H1 (cell line): ENCODE data around the gene PNMA8C. TPM values are rescaled to one million over a fixed set of nuclear protein-coding genes. Genes with fewer than 3 reads are reported as not detected.

ENCODE experiments used
- CTCF ChIA-PET: fragments of 300-600 bp; sonication (Branson Sonifier 250); formaldehyde crosslinking; loops from one replicate; lab custom pipeline; 2021; ENCODE audit not compliant: partially characterized antibody; lab: Charles Lee
- POLR2A ChIA-PET: fragments of 300-600 bp; sonication (Branson Sonifier 250); formaldehyde crosslinking; loops from one replicate; lab custom pipeline; 2021; ENCODE audit warnings: inconsistent platforms; ENCODE audit not compliant: partially characterized antibody; lab: Charles Lee
- DNase-seq, 2 experiments: peaks; one replicate each; pipeline versions ENCODE4 v3.0.0 to v3.0.0-alpha.2; 2010 to 2022; ENCODE audit warnings: low spot score in 2 of 2, low read depth in 1 of 2, mixed read lengths in 1 of 2
- FAIRE-seq: peaks from 2 replicates; lab custom pipeline; 2011; peaks lifted over from hg19 to GRCh38; lab: Jason Lieb, UNC
- H2AFZ ChIP-seq: 2 replicates; pipeline ENCODE4 v1.8.1; 2012; ENCODE audit warnings: low read length, inconsistent platforms
- H2AK5ac ChIP-seq: 2 replicates; pipeline ENCODE4 v1.6.1; 2013; ENCODE audit warnings: low read depth, low read length
- H2BK120ac ChIP-seq: replicated peaks from 2 replicates; pipeline ENCODE3; 2013; ENCODE audit warnings: low read depth, low read length, inconsistent platforms
- H2BK12ac ChIP-seq: 2 replicates; pipeline ENCODE4 v1.6.1; 2013; ENCODE audit warnings: low read depth, low read length
- H2BK15ac ChIP-seq: 2 replicates; pipeline ENCODE4 v1.6.1; 2013; ENCODE audit warnings: low read length
- H2BK20ac ChIP-seq: 2 replicates; pipeline ENCODE4 v1.6.1; 2013; ENCODE audit warnings: low read length
- H2BK5ac ChIP-seq: 2 replicates; pipeline ENCODE4 v1.6.1; 2013; ENCODE audit warnings: low read depth, low read length
- H3K14ac ChIP-seq: 2 replicates; pipeline ENCODE4 v1.6.1; 2013; ENCODE audit warnings: inconsistent platforms; ENCODE audit not compliant: insufficient read length
- H3K18ac ChIP-seq: 2 replicates; pipeline ENCODE4 v1.6.1; 2013; ENCODE audit warnings: low read length; ENCODE audit errors: extremely low read depth
- H3K23ac ChIP-seq: 2 replicates; pipeline ENCODE4 v1.6.1; 2013; ENCODE audit warnings: inconsistent platforms; ENCODE audit not compliant: insufficient read length
- H3K23me2 ChIP-seq: 2 replicates; pipeline ENCODE4 v1.6.1; 2013; ENCODE audit warnings: low read depth, low read length
- H3K27ac ChIP-seq: 2 replicates; pipeline ENCODE4 v1.6.1; 2011; ENCODE audit warnings: low read depth, low read length, inconsistent platforms
- H3K27me3 ChIP-seq, 4 experiments: replicated peaks in 1 of 4; 1 replicate in 1 of 4; 2 replicates in 3 of 4; pipeline versions ENCODE4 v1.6.1 to v1.8.1; 2011 to 2013; ENCODE audit warnings: low read length in 3 of 4, mild to moderate bottlenecking in 3 of 4, inconsistent platforms in 2 of 4, mixed read lengths in 2 of 4, moderate library complexity in 1 of 4; ENCODE audit not compliant: control insufficient read depth in 3 of 4, insufficient read depth in 3 of 4; ENCODE audit errors: extremely low read depth in 1 of 4
- H3K36me3 ChIP-seq, 4 experiments: 2 replicates each; pipeline versions ENCODE4 v1.6.1 to v1.8.1; 2011 to 2013; ENCODE audit warnings: mild to moderate bottlenecking in 4 of 4, low read length in 3 of 4, moderate library complexity in 2 of 4, control low read depth in 1 of 4, inconsistent platforms in 1 of 4; ENCODE audit not compliant: insufficient read depth in 4 of 4, control insufficient read depth in 2 of 4
- H3K4ac ChIP-seq: replicated peaks from 2 replicates; pipeline ENCODE3; 2013; ENCODE audit warnings: low read length, low read depth, mixed read lengths, inconsistent platforms; ENCODE audit not compliant: insufficient read length
- H3K4me1 ChIP-seq, 4 experiments: replicated peaks in 1 of 4; 1 replicate in 1 of 4; 2 replicates in 3 of 4; pipeline versions ENCODE4 v1.6.1 to v1.8.1; 2011 to 2013; ENCODE audit warnings: low read length in 3 of 4, inconsistent platforms in 2 of 4, mixed read lengths in 1 of 4; ENCODE audit not compliant: insufficient read depth in 4 of 4, control insufficient read depth in 3 of 4
- H3K4me2 ChIP-seq, 2 experiments: 2 replicates each; pipeline versions ENCODE4 v1.6.1 to v1.8.1; 2011 to 2013; ENCODE audit warnings: low read depth in 2 of 2, low read length in 2 of 2, control low read depth in 1 of 2, inconsistent platforms in 1 of 2, mild to moderate bottlenecking in 1 of 2; ENCODE audit not compliant: insufficient read depth in 1 of 2
- H3K4me3 ChIP-seq, 4 experiments: fragments of 200-600, 300-600 bp in 1 of 4; sonication (generic), shearing (Covaris generic), sonication (Bioruptor Twin) in 1 of 4; 2 replicates each; pipeline versions ENCODE4 v1.5.1 to v1.8.1; 2011 to 2016; ENCODE audit warnings: low read length in 4 of 4, low read depth in 3 of 4, control low read depth in 2 of 4, inconsistent platforms in 2 of 4, mild to moderate bottlenecking in 2 of 4, mixed read lengths in 1 of 4, moderate library complexity in 1 of 4; ENCODE audit not compliant: insufficient read depth in 2 of 4; ENCODE audit errors: extremely low read depth in 1 of 4
- H3K56ac ChIP-seq: replicated peaks from 2 replicates; pipeline ENCODE3; 2013; ENCODE audit warnings: low read depth, mild to moderate bottlenecking, mixed read lengths, low read length, inconsistent platforms; ENCODE audit not compliant: insufficient read length
- H3K79me1 ChIP-seq: 2 replicates; pipeline ENCODE4 v1.6.1; 2013; ENCODE audit warnings: low read depth, low read length, control low read depth
- H3K79me2 ChIP-seq, 2 experiments: 2 replicates each; pipeline versions ENCODE4 v1.6.1 to v1.8.1; 2012 to 2013; ENCODE audit warnings: low read length in 2 of 2, mild to moderate bottlenecking in 2 of 2, inconsistent platforms in 1 of 2; ENCODE audit not compliant: insufficient read depth in 2 of 2, control insufficient read depth in 1 of 2
- H3K9ac ChIP-seq, 4 experiments: replicated peaks in 1 of 4; 1 replicate in 1 of 4; 2 replicates in 3 of 4; pipeline versions ENCODE4 v1.6.1 to v1.8.1; 2011 to 2013; ENCODE audit warnings: low read depth in 3 of 4, low read length in 3 of 4, control low read depth in 2 of 4, mild to moderate bottlenecking in 2 of 4, moderate library complexity in 2 of 4, inconsistent platforms in 1 of 4; ENCODE audit errors: extremely low read depth in 1 of 4
- H3K9me3 ChIP-seq, 2 experiments: 2 replicates each; pipeline versions ENCODE4 v1.6.1 to v1.8.1; 2012 to 2013; ENCODE audit warnings: mild to moderate bottlenecking in 2 of 2, moderate library complexity in 2 of 2, control low read depth in 1 of 2, inconsistent platforms in 1 of 2, low read depth in 1 of 2, low read length in 1 of 2, mixed read lengths in 1 of 2; ENCODE audit not compliant: insufficient read depth in 2 of 2
- H4K20me1 ChIP-seq, 2 experiments: replicated peaks in 1 of 2; 2 replicates each; pipeline versions ENCODE3 to v1.8.1; 2011 to 2013; ENCODE audit warnings: inconsistent platforms in 2 of 2, low read length in 2 of 2, mild to moderate bottlenecking in 1 of 2; ENCODE audit not compliant: insufficient read depth in 2 of 2, control insufficient read depth in 1 of 2
- H4K5ac ChIP-seq: 2 replicates; pipeline ENCODE4 v1.6.1; 2013; ENCODE audit warnings: low read length, low read depth, mixed read lengths, inconsistent platforms; ENCODE audit not compliant: insufficient read length
- H4K8ac ChIP-seq: 2 replicates; pipeline ENCODE4 v1.8.0; 2013; ENCODE audit warnings: mild to moderate bottlenecking, moderate library complexity, low read length, inconsistent platforms; ENCODE audit not compliant: insufficient read depth; ENCODE audit errors: extremely low read depth
- H4K91ac ChIP-seq: replicated peaks from 2 replicates; pipeline ENCODE3; 2013; ENCODE audit warnings: low read length, mixed read lengths, inconsistent platforms; ENCODE audit not compliant: insufficient read length
- BCL11A ChIP-seq, 2 experiments: IDR thresholded peaks; one replicate each; pipeline ENCODE4 v1.6.1; 2011; ENCODE audit warnings: low read depth in 2 of 2, low read length in 2 of 2, mild to moderate bottlenecking in 2 of 2
- CREB1 ChIP-seq: IDR thresholded peaks from 2 replicates; pipeline ENCODE4 v1.6.1; 2012; ENCODE audit warnings: inconsistent platforms
- CTBP2 ChIP-seq: IDR thresholded peaks from 2 replicates; pipeline ENCODE4 v1.7.0; 2011; ENCODE audit warnings: borderline replicate concordance, mild to moderate bottlenecking, moderate library complexity, mixed read lengths, low read length; ENCODE audit not compliant: insufficient read depth, insufficient read length
- JUN ChIP-seq: IDR thresholded peaks from 2 replicates; pipeline ENCODE4 v1.6.1; 2011; ENCODE audit warnings: low read depth, mild to moderate bottlenecking, improper control_type of control experiment, low read length
- POLR2A ChIP-seq, 2 experiments: IDR thresholded peaks; 1 replicate in 1 of 2; 2 replicates in 1 of 2; pipeline ENCODE4 v1.6.1; 2011; ENCODE audit warnings: low read depth in 2 of 2, low read length in 2 of 2, mild to moderate bottlenecking in 2 of 2; ENCODE audit errors: control extremely low read depth in 1 of 2
- SIN3A ChIP-seq, 2 experiments: IDR thresholded peaks in 1 of 2; conservative IDR thresholded peaks in 1 of 2; 2 replicates each; pipeline ENCODE4 v1.6.1; 2011 to 2012; ENCODE audit warnings: low read length in 2 of 2, improper control_type of control experiment in 1 of 2, low read depth in 1 of 2, mild to moderate bottlenecking in 1 of 2
- SP4 ChIP-seq: IDR thresholded peaks from 2 replicates; pipeline ENCODE4 v1.6.1; 2012; ENCODE audit warnings: low read length, inconsistent platforms
- whole genome bisulfite sequencing, 2 experiments: shearing (Covaris generic) in 1 of 2; methylation state at CpG; one replicate each; pipeline versions ENCODE4 v1.1.6 to v1.1.7; 2013 to 2015; ENCODE audit warnings: low lambda C conversion rate in 2 of 2, mixed read lengths in 2 of 2, inconsistent platforms in 1 of 2, low coverage in 1 of 2, missing lambda C conversion rate in 1 of 2; ENCODE audit not compliant: insufficient replicate concordance in 2 of 2, insufficient coverage in 1 of 2, insufficient read length in 1 of 2; ENCODE audit errors: extremely low coverage in 1 of 2, missing lambda C conversion rate in 1 of 2; 5-methylcytosine and 5-hydroxymethylcytosine counted together
- polyA plus RNA-seq, 7 experiments: library from polyadenylated mRNA; depleted of rRNA in 3 of 7; stranded (reverse) in 5 of 7; unstranded in 2 of 7; fragments of >200 nt in 5 of 7; fragments of 200-250 nt in 2 of 7; gene quantifications; 1 replicate in 5 of 7; 2 replicates in 1 of 7; 4 replicates in 1 of 7; pipeline versions ENCODE4 v1.2.1 to v1.2.3, GENCODE V29; 2011 to 2013; ENCODE audit warnings: missing spikeins in 2 of 7, mixed read lengths in 2 of 7
- total RNA-seq: library from RNA; stranded (reverse); fragmentation: NEBNext Ultra II Directional; extraction: Animal tissue kit (Norgen Biotek cat#: 25700); gene quantifications from 2 replicates; pipeline ENCODE4 v1.2.1, GENCODE V29; 2021
- TF ChIP-seq, protein P1 (sequence below): IDR thresholded peaks from 2 replicates; pipeline ENCODE4 v1.6.1; 2011; ENCODE audit warnings: low read depth, mild to moderate bottlenecking, low read length; ENCODE audit not compliant: insufficient read depth
- TF ChIP-seq, protein P2 (sequence below): IDR thresholded peaks from 2 replicates; pipeline ENCODE4 v1.6.1; 2011; ENCODE audit warnings: low read length, improper control_type of control experiment

The PNMA8C gene
- total and polyA plus RNA-seq, 2 of the 8 experiments (the other 6 are each of a cell fraction or from before 2014, with no cell fraction given) = 0.53 to 1.8 TPM

DNA sequence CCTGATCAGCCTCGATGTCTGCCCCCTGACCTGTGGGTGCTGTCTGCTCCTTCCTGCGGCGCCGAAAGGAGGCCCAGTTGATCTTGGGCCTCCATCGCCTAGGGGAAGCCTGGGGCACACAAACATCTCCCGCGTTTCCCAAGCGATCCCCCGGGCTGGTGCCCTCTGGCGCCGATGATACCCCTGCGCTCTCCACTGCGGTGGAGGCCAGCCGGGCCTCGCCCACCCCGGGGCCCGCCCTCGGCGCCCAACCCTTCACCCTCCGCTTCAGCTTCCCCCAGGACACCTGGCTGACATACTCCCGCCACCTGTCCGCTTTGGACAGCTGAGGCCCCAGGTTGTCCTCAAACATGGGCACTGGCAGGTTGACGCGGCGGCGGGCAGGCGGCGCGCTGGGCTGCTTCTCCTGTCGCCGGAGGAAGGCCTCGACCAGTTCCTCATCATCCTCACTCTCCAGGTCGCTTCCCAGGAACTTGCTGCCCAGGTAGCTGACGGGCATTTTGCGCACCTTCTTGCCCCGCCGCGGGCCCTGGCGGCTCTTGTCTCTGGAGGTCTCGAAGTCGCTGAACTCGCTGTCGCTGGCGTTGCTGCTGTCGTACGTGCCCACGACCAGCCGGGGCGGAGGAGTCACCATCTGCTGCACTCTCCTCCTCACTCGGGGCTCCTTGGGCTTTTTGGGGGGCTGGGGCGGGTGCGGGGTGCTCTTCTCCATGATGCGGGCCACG lies 16.6 kb downstream of the PNMA8C start:
- no peak overlapping the region for H2BK120ac ChIP-seq
- no peak overlapping the region for H3K14ac ChIP-seq
- H3K23me2 ChIP-seq = peaks cover 22% of the 10 kb centered on the region
- H2BK12ac ChIP-seq = no peak overlapping the region
- H3K36me3 ChIP-seq = 0 out of 8 replicates have a peak, but pooled peaks cover 0 to 2% (median 0%) of the 10 kb centered on the region in 4 experiments
- no peak for DNase-seq
- H3K79me2 ChIP-seq = peaks cover 0 to 16% of the 10 kb centered on the region in 2 experiments; a peak in 2 of 4 replicates
- peak overlapping the region; percentile 76 for H4K8ac ChIP-seq
- no peak overlapping the region for H3K4ac ChIP-seq
- no peak overlapping the region for H2BK20ac ChIP-seq
- no peak overlapping the region for H3K27ac ChIP-seq
- peak overlapping the region; percentile 22 to 76 (median 56); a peak in 6 of 7 replicates for H3K9ac ChIP-seq
- H3K23ac ChIP-seq = no peak overlapping the region
- H2BK5ac ChIP-seq = no peak overlapping the region
- POLR2A ChIA-PET = interaction anchor here (0.5 to 3.6 kb wide), 4 partner anchors 8 to 386 kb away, joined by 3 to 28 read pairs (median 4); no protein-coding TSS in a partner anchor
- WGBS, 2 experiments = 11% methylated on average over 30 of the region's 54 CpGs; no CpG with 5 or more reads in 1 of the 2 experiments
- H3K4me1 ChIP-seq = peaks cover 3 to 21% (median 13%) of the 10 kb centered on the region in 4 experiments; a peak in 6 of 7 replicates
- H4K91ac ChIP-seq = no peak overlapping the region
- CTCF ChIA-PET = interaction anchor here (0.7 to 4.1 kb wide), 6 partner anchors 10 to 76 kb away, joined by 3 to 23 read pairs (median 8); no protein-coding TSS in a partner anchor
- no peak overlapping the region for H4K5ac ChIP-seq
- no peak for FAIRE-seq
- no peak overlapping the region for H2AFZ ChIP-seq
- H3K79me1 ChIP-seq = peaks cover 3% of the 10 kb centered on the region
- peaks cover 0 to 18% (median 9%) of the 10 kb centered on the region in 4 experiments; a peak in 5 of 7 replicates for H3K27me3 ChIP-seq
- H2AK5ac ChIP-seq = no peak overlapping the region
- peaks cover 8 to 14% of the 10 kb centered on the region in 2 experiments for H4K20me1 ChIP-seq
- peak overlapping the region; percentile 57 to 88 (median 74) for H3K4me3 ChIP-seq
- H3K56ac ChIP-seq = no peak overlapping the region
- H2BK15ac ChIP-seq = no peak overlapping the region
- no peaks in the 10 kb centered on the region for H3K9me3 ChIP-seq
- H3K4me2 ChIP-seq = peak overlapping the region; percentile 83 to 95
- H3K18ac ChIP-seq = peak overlapping the region; percentile 60
- TF ChIP-seq CREB1 (no peak), POLR2A (IDR thresholded peaks at IDR 0.05; ENCODE audit: control extremely low read depth in 1 of 2, low read depth in 2 of 2, low read length in 2 of 2) (no peak), SIN3A (conservative IDR thresholded peaks at IDR 0.05 in 1 of 2, IDR thresholded peaks at IDR 0.05 in 1 of 2; ENCODE audit: low read depth in 1 of 2, low read length in 2 of 2) (0 out of 4 replicates have a peak, but pooled peaks have one; percentile 30 to 47), SP4 (no peak), BCL11A (IDR thresholded peaks at IDR 0.05; ENCODE audit: low read depth in 2 of 2, low read length in 2 of 2) (no peak), CTBP2 (peak; percentile 35), JUN (no peak)
- TF ChIP-seq, protein P1, sequence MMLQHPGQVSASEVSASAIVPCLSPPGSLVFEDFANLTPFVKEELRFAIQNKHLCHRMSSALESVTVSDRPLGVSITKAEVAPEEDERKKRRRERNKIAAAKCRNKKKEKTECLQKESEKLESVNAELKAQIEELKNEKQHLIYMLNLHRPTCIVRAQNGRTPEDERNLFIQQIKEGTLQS = no peak
- TF ChIP-seq, protein P2, sequence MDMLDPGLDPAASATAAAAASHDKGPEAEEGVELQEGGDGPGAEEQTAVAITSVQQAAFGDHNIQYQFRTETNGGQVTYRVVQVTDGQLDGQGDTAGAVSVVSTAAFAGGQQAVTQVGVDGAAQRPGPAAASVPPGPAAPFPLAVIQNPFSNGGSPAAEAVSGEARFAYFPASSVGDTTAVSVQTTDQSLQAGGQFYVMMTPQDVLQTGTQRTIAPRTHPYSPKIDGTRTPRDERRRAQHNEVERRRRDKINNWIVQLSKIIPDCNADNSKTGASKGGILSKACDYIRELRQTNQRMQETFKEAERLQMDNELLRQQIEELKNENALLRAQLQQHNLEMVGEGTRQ = no peak
